ENCODE measurements around the gene MADCAM1. TPM values are rescaled to one million over a fixed set of nuclear protein-coding genes. Genes with fewer than 3 reads are reported as not detected.

The MADCAM1 gene
- total RNA-seq, 2 donors from 2014 or later: 4.5 to 7.3 TPM

DNA sequence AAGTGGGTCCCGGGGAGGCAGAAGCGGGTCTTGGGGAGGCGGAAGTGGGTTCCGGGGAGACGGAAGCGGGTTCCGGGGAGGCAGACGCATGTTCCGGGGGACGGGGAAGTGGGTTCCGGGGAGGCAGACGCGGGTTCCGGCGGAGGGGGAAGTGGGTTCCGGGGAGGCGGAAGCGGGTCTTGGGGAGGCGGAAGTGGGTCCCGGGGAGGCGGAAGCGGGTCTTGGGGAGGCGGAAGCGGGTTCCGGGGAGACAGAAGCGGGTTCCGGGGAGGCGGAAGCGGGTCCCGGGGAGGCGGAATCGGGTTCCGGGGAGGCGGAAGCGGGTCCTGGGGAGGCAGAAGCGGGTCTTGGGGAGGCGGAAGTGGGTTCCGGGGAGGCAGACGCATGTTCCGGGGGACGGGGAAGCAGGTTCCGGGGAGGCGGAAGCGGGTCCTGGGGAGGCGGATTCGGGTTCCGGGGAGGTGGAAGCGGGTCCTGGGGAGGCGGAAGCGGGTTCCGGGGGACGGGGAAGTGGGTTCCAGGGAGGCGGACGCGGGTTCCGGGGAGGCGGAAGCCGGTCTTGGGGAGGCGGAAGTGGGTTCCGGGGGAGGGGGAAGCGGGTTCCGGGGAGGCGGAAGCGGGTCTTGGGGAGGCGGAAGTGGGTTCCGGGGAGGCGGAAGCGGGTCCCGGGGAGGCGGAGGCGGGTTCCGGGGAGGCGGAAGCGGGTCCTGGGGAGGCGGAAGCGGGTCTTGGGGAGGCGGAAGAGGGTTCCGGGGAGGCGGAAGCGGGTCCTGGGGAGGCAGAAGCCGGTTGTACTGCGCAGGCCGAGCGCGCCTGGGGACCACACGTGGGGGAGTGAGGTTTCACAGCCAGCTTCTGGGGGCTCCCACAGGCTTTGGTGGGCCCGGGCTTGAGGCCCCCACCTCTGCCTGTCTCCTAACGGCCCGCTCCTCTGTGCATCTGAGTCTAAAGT is 37.9 kb upstream of the MADCAM1 start:
- no peak for DNase-seq
- Histone ChIP-seq H3K4me3 (no peak overlapping the region), H3K27me3 (no peaks in the 10 kb centered on the region)

DNA sequence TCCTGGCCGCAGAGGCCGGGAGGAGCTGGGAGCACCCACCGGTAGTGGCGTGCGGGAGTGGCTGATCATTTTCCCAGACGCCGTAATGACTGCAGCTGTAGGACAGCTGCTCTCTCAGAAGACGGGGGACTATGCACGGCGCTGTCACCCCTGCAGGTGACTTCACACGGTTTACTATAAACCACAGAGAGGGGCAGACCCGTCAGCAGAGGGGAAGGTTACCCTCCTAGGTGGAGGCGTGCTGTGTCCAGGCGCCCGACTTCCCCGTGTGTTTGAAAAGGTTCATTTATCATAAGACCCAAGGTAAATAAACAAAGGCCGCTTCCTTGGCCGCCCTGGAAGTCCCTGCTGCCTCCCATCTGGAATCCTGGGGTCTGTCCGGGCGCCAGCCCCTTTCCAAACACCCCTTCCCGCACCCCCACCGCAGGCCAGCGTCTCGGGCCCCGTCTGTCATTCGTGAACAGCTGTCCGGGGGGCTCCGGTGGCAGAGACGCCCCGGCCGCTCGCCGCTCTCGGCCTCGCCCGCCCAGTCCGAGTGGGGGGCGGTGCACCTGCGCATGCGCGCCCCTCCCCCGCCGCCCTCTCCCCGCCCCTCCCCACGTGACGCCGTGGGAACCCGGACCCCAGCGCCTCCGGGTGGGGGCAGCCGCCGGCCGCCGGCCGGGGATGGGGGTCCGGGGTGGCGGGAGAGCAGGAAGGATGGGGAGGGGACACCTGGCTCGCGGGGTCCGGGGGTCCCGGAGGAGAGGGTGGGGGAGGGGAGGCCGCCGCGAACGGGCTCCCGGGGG is 36.4 kb upstream of the MADCAM1 start:
- intact Hi-C loops (cut with DNase I): no loop called here

More for the DNA sequence above, 37.9 kb upstream of the MADCAM1 start:
- Histone ChIP-seq H3K4me1 (no peaks in the 10 kb centered on the region), H3K27ac (no peak overlapping the region), H3K9ac (ENCODE audit: low read depth in 2 of 2, low read length in 2 of 2) (no peak overlapping the region), H3K9me3 (no peaks in the 10 kb centered on the region), H3K36me3 (no peaks in the 10 kb centered on the region)
- TF ChIP-seq, protein P1, sequence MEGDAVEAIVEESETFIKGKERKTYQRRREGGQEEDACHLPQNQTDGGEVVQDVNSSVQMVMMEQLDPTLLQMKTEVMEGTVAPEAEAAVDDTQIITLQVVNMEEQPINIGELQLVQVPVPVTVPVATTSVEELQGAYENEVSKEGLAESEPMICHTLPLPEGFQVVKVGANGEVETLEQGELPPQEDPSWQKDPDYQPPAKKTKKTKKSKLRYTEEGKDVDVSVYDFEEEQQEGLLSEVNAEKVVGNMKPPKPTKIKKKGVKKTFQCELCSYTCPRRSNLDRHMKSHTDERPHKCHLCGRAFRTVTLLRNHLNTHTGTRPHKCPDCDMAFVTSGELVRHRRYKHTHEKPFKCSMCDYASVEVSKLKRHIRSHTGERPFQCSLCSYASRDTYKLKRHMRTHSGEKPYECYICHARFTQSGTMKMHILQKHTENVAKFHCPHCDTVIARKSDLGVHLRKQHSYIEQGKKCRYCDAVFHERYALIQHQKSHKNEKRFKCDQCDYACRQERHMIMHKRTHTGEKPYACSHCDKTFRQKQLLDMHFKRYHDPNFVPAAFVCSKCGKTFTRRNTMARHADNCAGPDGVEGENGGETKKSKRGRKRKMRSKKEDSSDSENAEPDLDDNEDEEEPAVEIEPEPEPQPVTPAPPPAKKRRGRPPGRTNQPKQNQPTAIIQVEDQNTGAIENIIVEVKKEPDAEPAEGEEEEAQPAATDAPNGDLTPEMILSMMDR (IDR thresholded peaks at IDR 0.05): no peak
- intact Hi-C loops (cut with DNase I): no loop called here

DNA sequence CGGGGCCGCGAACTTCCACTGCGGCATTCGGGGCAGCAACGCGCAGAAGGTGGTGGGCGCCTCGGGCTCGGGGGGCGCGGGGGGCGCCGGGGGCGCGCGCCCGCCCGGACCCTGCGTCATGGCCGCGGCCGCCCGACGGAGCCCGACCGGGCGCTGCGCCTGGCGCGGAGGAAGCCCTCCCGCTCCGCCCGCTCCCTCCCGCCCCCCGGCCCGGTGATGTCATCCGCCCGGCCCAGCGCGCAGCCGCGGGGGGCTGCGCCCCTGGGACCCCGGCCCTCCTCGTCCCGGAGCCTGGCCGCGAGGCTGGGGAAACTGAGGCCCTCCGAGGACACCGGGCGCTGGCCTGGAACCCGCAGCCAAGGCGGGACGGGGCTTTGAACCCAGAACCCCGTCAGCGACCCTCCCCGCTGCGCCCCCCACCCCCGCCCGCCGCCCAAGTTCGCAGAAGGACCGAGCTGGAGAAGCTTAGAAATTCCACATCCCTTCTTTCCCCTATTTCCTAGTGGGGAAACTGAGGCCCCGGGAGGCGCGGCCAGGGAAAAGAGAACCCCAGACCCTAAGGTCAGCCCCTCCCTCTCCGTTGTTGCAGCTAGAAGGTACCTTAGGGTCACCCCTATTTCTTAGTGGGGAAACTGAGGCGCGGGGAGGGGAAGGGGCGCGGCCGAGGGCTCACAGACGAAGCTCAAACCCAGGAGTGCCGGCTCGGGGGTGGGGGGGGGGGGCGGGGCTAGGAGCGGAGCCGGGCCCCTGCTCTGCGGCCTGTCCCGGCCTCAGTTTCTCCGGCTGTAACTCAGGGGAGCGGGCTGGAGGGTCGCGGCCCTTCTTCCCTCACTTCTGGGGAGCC is 35.2 kb upstream of the MADCAM1 start, which contains the start of gene SHC2:
SHC2 (minus strand) TSS at position 157 of the 844 bp plus-strand sequence; CDS start at position 120, 37 bp downstream.
- Histone ChIP-seq H3K9ac (ENCODE audit: low read depth in 2 of 2, low read length in 2 of 2) (peak within 1 kb of the TSS; percentile 3 to 73), H3K4me3 (peak within 1 kb of the TSS; percentile 57), H3K27me3 (no peaks in the 10 kb centered on the region), H3K36me3 (no peaks in the 10 kb centered on the region), H3K4me1 (no peaks in the 10 kb centered on the region), H3K9me3 (no peaks in the 10 kb centered on the region), H3K27ac (peak within 1 kb of the TSS; percentile 65)
- TF ChIP-seq, protein P1 (IDR thresholded peaks at IDR 0.05): no peak
- intact Hi-C loops (cut with DNase I): no loop called here
- DNase-seq: no peak

More for the DNA sequence above, 36.4 kb upstream of the MADCAM1 start:
- peak; percentile 56 for DNase-seq
- Histone ChIP-seq H3K9me3 (no peaks in the 10 kb centered on the region), H3K4me3 (peak overlapping the region; percentile 57), H3K27ac (peak overlapping the region; percentile 65), H3K27me3 (no peaks in the 10 kb centered on the region), H3K4me1 (no peaks in the 10 kb centered on the region), H3K36me3 (no peaks in the 10 kb centered on the region), H3K9ac (ENCODE audit: low read depth in 2 of 2, low read length in 2 of 2) (peak overlapping the region; percentile 3 to 73)
- TF ChIP-seq, protein P1 (IDR thresholded peaks at IDR 0.05): no peak

DNA sequence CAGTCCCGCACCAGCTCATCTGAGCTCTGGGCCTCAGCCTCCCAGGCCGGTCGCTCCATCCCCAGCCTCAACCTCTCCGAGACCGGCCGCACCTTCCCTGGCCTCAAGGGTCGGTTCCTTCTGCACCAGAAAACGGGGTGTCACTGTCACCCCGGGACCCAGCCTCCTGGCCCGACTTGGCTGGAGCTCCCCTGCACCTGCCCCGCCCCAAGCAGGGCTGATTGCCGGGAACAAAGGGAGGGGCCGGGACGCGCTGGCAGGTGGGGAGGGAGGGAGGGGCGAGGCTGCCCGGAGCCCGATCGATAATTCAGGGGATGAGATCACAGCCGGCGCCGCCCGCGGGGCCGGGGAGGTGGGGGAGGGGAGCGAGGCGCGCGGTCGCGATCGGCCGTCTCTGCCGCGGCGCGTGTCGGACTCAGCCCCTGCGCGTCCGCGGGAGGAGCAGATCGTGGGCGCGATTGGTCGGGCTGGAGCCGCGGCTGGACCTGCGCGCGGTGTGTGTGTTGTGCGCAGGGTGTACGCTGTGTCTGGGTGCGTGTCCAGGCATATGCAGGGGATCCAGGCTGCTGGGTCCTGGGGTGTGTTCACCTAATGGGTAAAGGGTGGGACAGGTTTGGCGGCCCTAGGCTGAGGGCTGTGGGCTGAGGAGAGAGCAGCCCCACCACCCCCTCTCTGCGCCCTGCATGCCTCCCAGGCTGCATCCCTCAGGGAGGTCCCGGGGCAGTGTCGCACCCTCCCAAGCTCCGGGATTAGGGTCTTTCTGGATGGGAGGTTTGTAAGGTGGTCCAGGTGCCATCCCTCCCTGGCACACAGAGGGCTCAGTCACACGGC is 34.4 kb upstream of the MADCAM1 start:
- Histone ChIP-seq H3K27ac (no peak overlapping the region), H3K4me3 (peak overlapping the region; percentile 6), H3K9me3 (no peaks in the 10 kb centered on the region), H3K36me3 (no peaks in the 10 kb centered on the region), H3K4me1 (no peaks in the 10 kb centered on the region), H3K27me3 (no peaks in the 10 kb centered on the region), H3K9ac (ENCODE audit: low read depth in 2 of 2, low read length in 2 of 2) (peak overlapping the region in 1 of 2 donors; percentile 5)
- peak; percentile 72 for DNase-seq
- intact Hi-C loops (cut with DNase I): no loop called here
- TF ChIP-seq, protein P1 (IDR thresholded peaks at IDR 0.05): no peak

Measured in colonic mucosa (tissue), 4 donors.